GM18861 (cell line): ENCODE data around the gene CROCC.

ENCODE experiments used
- ATAC-seq: cut with Tn5 transposase; IDR thresholded peaks from one replicate; pipeline ENCODE4 v1.9.1; 2021; ENCODE audit not compliant: unreplicated experiment

CROCC gene

GRCh38 chr1:16966282-16966681, 44.6 kb downstream of the CROCC start:
- ATAC-seq: no peak

- no peak for ATAC-seq
These were observed 45.4 kb downstream of the CROCC start for GRCh38 chr1:16967095-16967575.

GRCh38 chr1:16967962-16968361, 46.2 kb downstream of the CROCC start:
- no peak for ATAC-seq

GRCh38 chr1:16968372-16968771, 46.6 kb downstream of the CROCC start:
- no peak for ATAC-seq

- no peak for ATAC-seq
These were observed 47.4 kb downstream of the CROCC start for GRCh38 chr1:16969057-16969611.

GRCh38 chr1:16969651-16970050, 47.9 kb downstream of the CROCC start:
- no peak for ATAC-seq

GRCh38 chr1:16970132-16970910, 48.6 kb downstream of the CROCC start:
- ATAC-seq: no peak

- ATAC-seq: no peak
These were observed 49.8 kb downstream of the CROCC start for GRCh38 chr1:16971341-16972188.

GRCh38 chr1:16972189-16972895, 50.6 kb downstream of the CROCC start:
- ATAC-seq: no peak

GRCh38 chr1:16973215-16973614, 51.5 kb downstream of the CROCC start:
- ATAC-seq: no peak

- no peak for ATAC-seq
These were observed 53.5 kb downstream of the CROCC start for GRCh38 chr1:16975211-16975610.

- ATAC-seq: no peak
These were observed 54.1 kb downstream of the CROCC start for GRCh38 chr1:16975838-16976237.

GRCh38 chr1:16976966-16977365, 55.2 kb downstream of the CROCC start:
- no peak for ATAC-seq

- ATAC-seq: no peak
These were observed 55.6 kb downstream of the CROCC start for GRCh38 chr1:16977377-16977776.

GRCh38 chr1:16978139-16978538, 56.4 kb downstream of the CROCC start:
- no peak for ATAC-seq

- ATAC-seq: no peak
These were observed 57.1 kb downstream of the CROCC start for GRCh38 chr1:16978567-16979474.

GRCh38 chr1:16979475-16980327, 58.0 kb downstream of the CROCC start:
- ATAC-seq: no peak

- no peak for ATAC-seq
These were observed 58.9 kb downstream of the CROCC start, which contains the start of gene MFAP2 for GRCh38 chr1:16980473-16981268. Gene MFAP2 (minus strand): TSS chr1:16980620. CDS start chr1:16978273, 2,347 bp downstream.
